A549 (cell line): Measurements from ENCODE around the gene MVP. TPM values are rescaled to one million over a fixed set of nuclear protein-coding genes. Genes with fewer than 3 reads are reported as not detected.

ENCODE experiments used
- ATAC-seq, 2 experiments: fragments of 200-7000 bp in 1 of 2; fragments of >200 bp in 1 of 2; cut with Nextera tagmentation in 1 of 2; cut with Tn5 transposase in 1 of 2; 3 replicates each; pipeline versions ENCODE4 v1.8.0 to v1.9.1; 2018 to 2020; ENCODE audit warnings: mild to moderate bottlenecking in 1 of 2, moderate library complexity in 1 of 2
- CTCF ChIA-PET: fragments of 300-600 bp; sonication (Branson Sonifier 250); formaldehyde crosslinking; extraction: SDS; loops from one replicate; lab custom pipeline; 2021; ENCODE audit warnings: antibody characterized with exemption, inconsistent platforms; lab: Yijun Ruan, JAX
- POLR2A ChIA-PET: fragments of 350-600 bp; formaldehyde crosslinking; extraction: SDS; loops from one replicate; lab custom pipeline; 2021; ENCODE audit warnings: antibody characterized with exemption, inconsistent platforms; lab: Yijun Ruan, JAX
- DNase-seq, 2 experiments: peaks; one replicate each; pipeline versions ENCODE4 v3.0.0 to v3.0.0-alpha.2; 2011 to 2016; ENCODE audit warnings: low read depth in 1 of 2, low spot score in 1 of 2
- FAIRE-seq: peaks from 2 replicates; lab custom pipeline; 2011; peaks lifted over from hg19 to GRCh38; lab: Jason Lieb, UNC
- H3K27ac ChIP-seq, 2 experiments: fragments of >200 bp; sonication (Bioruptor Twin); formaldehyde crosslinking; 3 replicates each; pipeline ENCODE4 v1.5.1; 2016 to 2017
- H3K4me1 ChIP-seq: fragments of >200 bp; sonication (Bioruptor Twin); formaldehyde crosslinking; 3 replicates; pipeline ENCODE4 v1.6.1; 2016
- H3K4me2 ChIP-seq: fragments of >200 bp; sonication (Bioruptor Twin); formaldehyde crosslinking; 3 replicates; pipeline ENCODE4 v1.6.1; 2016
- H3K4me3 ChIP-seq: fragments of >200 bp; sonication (Bioruptor Twin); formaldehyde crosslinking; 3 replicates; pipeline ENCODE4 v1.5.1; 2016
- H3K9me3 ChIP-seq: fragments of >200 bp; sonication (Bioruptor Twin); formaldehyde crosslinking; 3 replicates; pipeline ENCODE4 v1.6.1; 2016
- CBX2 ChIP-seq: fragments of 200-600 bp; sonication (generic); IDR thresholded peaks from 2 replicates; pipeline ENCODE4 v1.6.1; 2016; ENCODE audit warnings: low read depth, mild to moderate bottlenecking, borderline replicate concordance
- EP300 ChIP-seq, 2 experiments: fragments of >200 bp; sonication (Bioruptor Twin); formaldehyde crosslinking; IDR thresholded peaks; 2 replicates in 1 of 2; 3 replicates in 1 of 2; pipeline ENCODE4 v1.6.1; 2016 to 2017
- ESRRA ChIP-seq: fragments of 150-350 bp; IDR thresholded peaks from 2 replicates; pipeline ENCODE4 v1.6.1; 2014; ENCODE audit warnings: mild to moderate bottlenecking, low read length, borderline replicate concordance
- FOSB ChIP-seq: fragments of 250-450 bp; sonication (Bioruptor Pico); IDR thresholded peaks from 2 replicates; pipeline ENCODE4 v1.5.0; 2020; ENCODE audit warnings: mild to moderate bottlenecking, moderate library complexity
- HEYL ChIP-seq: fragments of 250-450 bp; sonication (Bioruptor Pico); IDR thresholded peaks from 2 replicates; pipeline ENCODE4 v1.8.0; 2021; ENCODE audit warnings: mild to moderate bottlenecking, moderate library complexity
- HOXA7 ChIP-seq: fragments of 250-450 bp; sonication (Bioruptor Pico); IDR thresholded peaks from 2 replicates; pipeline ENCODE4 v1.5.0; 2020; ENCODE audit warnings: mild to moderate bottlenecking, moderate library complexity
- HOXB5 ChIP-seq: fragments of 250-450 bp; sonication (Bioruptor Pico); IDR thresholded peaks from 2 replicates; pipeline ENCODE4 v1.5.0; 2020; ENCODE audit warnings: mild to moderate bottlenecking, moderate library complexity
- JUN ChIP-seq, 2 experiments: fragments of >200 bp; sonication (Bioruptor Twin); formaldehyde crosslinking; IDR thresholded peaks; 2 replicates in 1 of 2; 3 replicates in 1 of 2; pipeline ENCODE4 v1.6.1; 2016 to 2017
- KDM1A ChIP-seq: fragments of 200-600 bp; sonication (generic); IDR thresholded peaks from 2 replicates; pipeline ENCODE4 v1.6.1; 2016; ENCODE audit warnings: low read depth, mild to moderate bottlenecking
- KDM5A ChIP-seq: fragments of 200-600 bp; sonication (generic); IDR thresholded peaks from 2 replicates; pipeline ENCODE4 v1.6.1; 2016; ENCODE audit warnings: antibody characterized with exemption, mild to moderate bottlenecking
- MAFK ChIP-seq: fragments of 450-650 bp; IDR thresholded peaks from 2 replicates; pipeline ENCODE4 v1.6.1; 2014; ENCODE audit not compliant: partially characterized antibody
- NR3C1 ChIP-seq: fragments of >200 bp; sonication (Bioruptor Twin); formaldehyde crosslinking; IDR thresholded peaks from 3 replicates; pipeline ENCODE4 v1.6.1; 2017
- POLR2A ChIP-seq: IDR thresholded peaks from 2 replicates; pipeline ENCODE4 v1.6.1; 2012; ENCODE audit warnings: mild to moderate bottlenecking, low read length
- RAD21 ChIP-seq, 2 experiments: fragments of >200 bp in 1 of 2; sonication (Bioruptor Twin) in 1 of 2; formaldehyde crosslinking in 1 of 2; IDR thresholded peaks in 1 of 2; conservative IDR thresholded peaks in 1 of 2; 2 replicates in 1 of 2; 3 replicates in 1 of 2; pipeline ENCODE4 v1.6.1; 2012 to 2018; ENCODE audit warnings: inconsistent platforms in 1 of 2
- RFX5 ChIP-seq: fragments of 450-650 bp; IDR thresholded peaks from 2 replicates; pipeline ENCODE4 v1.7.1; 2014; ENCODE audit warnings: antibody characterized with exemption, mild to moderate bottlenecking, moderate library complexity
- SREBF2 ChIP-seq: fragments of 450-650 bp; IDR thresholded peaks from 2 replicates; pipeline ENCODE4 v1.6.1; 2014; ENCODE audit warnings: mild to moderate bottlenecking, moderate library complexity
- TFCP2L1 ChIP-seq: fragments of 250-450 bp; sonication (Bioruptor Pico); IDR thresholded peaks from 2 replicates; pipeline ENCODE4 v1.5.0; 2021; ENCODE audit warnings: mild to moderate bottlenecking
- TP53 ChIP-seq: fragments of 250-450 bp; sonication (Bioruptor Pico); IDR thresholded peaks from 2 replicates; pipeline ENCODE4 v1.5.0; 2021; ENCODE audit warnings: mild to moderate bottlenecking, moderate library complexity
- ZFP36 ChIP-seq: fragments of 450-650 bp; IDR thresholded peaks from 2 replicates; pipeline ENCODE4 v1.6.1; 2014; ENCODE audit warnings: borderline replicate concordance; ENCODE audit not compliant: partially characterized antibody
- ZNF302 ChIP-seq: fragments of 250-450 bp; sonication (Bioruptor Pico); IDR thresholded peaks from 2 replicates; pipeline ENCODE4 v1.9.0; 2021; ENCODE audit warnings: inconsistent platforms, mild to moderate bottlenecking, moderate library complexity
- WGBS: methylation state at CpG from one replicate; pipeline ENCODE4 v1.1.6; 2017; ENCODE audit errors: missing lambda C conversion rate; 5-methylcytosine and 5-hydroxymethylcytosine counted together
- polyA plus RNA-seq, 4 experiments: library from polyadenylated mRNA; depleted of rRNA in 3 of 4; stranded (reverse); fragments of >200 nt; fragmentation: RNase III in 1 of 4; extraction: RNeasy Plus Mini Kit Qiagen cat#74134 plus additional on column Dnase treatment in 1 of 4; gene quantifications; 2 replicates in 3 of 4; 3 replicates in 1 of 4; pipeline ENCODE4 v1.2.3, GENCODE V29; 2011 to 2017
- TF ChIP-seq, protein P1 (sequence below): fragments of >200 bp; sonication (Bioruptor Twin); formaldehyde crosslinking; IDR thresholded peaks from 3 replicates; pipeline ENCODE4 v1.5.1; 2016
- TF ChIP-seq, protein P2 (sequence below): fragments of >200 bp; sonication (Bioruptor Twin); formaldehyde crosslinking; IDR thresholded peaks from 3 replicates; pipeline ENCODE4 v1.6.1; 2016
- TF ChIP-seq, protein P3 (sequence below): IDR thresholded peaks from 2 replicates; pipeline ENCODE4 v1.6.1; 2012
- TF ChIP-seq, protein P4 (sequence below): fragments of 200-600 bp; sonication (generic); IDR thresholded peaks from 2 replicates; pipeline ENCODE4 v1.6.1; 2016; ENCODE audit warnings: antibody characterized with exemption, mild to moderate bottlenecking, moderate library complexity

The MVP gene
- polyA plus RNA-seq, 2 of the 4 experiments (the other 2 are of a cell fraction): 73.3 to 106 TPM

DNA sequence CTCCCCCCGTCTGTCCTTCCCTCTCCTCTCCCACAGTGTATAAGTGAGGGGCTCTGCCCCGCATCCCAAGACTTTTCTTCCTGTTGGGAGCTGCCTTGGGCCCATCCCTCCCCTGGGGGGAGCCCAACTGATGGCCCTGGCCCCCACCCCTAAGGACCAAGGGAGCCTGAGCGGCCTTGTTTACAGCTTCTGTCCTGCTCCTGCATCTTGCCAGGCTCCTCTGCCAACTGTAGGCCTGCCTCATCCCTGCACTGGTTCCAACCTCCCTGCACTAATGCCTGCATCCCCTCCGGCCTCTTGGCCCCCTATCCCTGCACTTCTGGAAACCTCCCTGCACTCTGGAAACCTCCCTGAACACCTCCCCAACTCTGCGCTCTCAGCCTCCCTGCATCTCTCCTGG, 5.7 kb upstream of the MVP start:
- H3K9me3 ChIP-seq: no peaks in the 10 kb centered on the region
- ATAC-seq: no peak
- peak overlapping the region in 1 of 2 experiments; percentile 98; a peak in 3 of 6 replicates for H3K27ac ChIP-seq
- POLR2A ChIA-PET: no interaction called here
- H3K4me3 ChIP-seq: no peak overlapping the region
- 94% methylated on average over 5 of the region's 5 CpGs for WGBS
- CTCF ChIA-PET: interaction anchor here (0.9 to 24.4 kb wide), 3 partner anchors 30 to 217 kb away, joined by 4 to 568 read pairs (median 8); no protein-coding TSS in a partner anchor
- FAIRE-seq: no peak
- DNase-seq: no peak
- H3K4me1 ChIP-seq: peaks cover 48% of the 10 kb centered on the region
- TF ChIP-seq HOXA7 (CRISPR knock-in tag) (no peak), NR3C1 (no peak), FOSB (CRISPR knock-in tag) (no peak)
- peak overlapping the region; percentile 97; the same call in 2 of the 3 replicates for H3K4me2 ChIP-seq

DNA sequence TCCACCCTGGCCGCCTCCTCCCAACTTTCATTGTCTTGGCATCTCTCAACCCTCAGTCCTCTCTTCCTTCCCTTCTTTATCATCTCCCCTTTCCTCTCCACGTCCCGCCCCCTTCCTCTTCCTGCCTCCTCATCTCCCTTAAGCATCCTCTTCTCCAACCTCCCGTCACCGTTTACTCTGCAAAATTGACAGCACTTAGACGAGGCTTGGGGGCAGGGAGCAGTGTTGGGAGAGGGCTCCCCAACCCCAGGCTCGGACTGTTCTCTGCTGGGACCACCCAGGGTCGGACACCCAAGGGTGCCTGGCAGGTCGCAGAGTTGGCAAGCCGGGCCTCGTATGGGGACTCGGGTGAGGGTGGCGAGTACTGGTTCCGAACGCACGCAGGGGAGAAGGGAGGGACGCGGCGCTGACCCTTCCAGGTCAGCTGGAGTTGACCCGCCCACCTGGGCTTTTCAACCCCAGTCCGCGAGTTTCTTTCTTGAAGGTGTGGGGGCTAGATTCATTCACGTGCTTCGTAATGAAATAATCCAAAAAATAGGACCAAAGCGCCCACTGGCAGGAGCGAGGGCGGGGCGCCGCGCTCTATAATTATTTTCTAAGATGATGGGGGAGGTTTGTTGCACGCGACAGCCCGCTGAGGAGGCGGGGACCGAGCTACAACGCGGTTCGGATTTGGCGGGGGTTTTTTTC, 5.1 kb upstream of the MVP start:
- ChIA-PET CTCF (interaction anchor here (0.5 to 24.4 kb wide), 23 partner anchors 8 to 267 kb away, joined by 3 to 568 read pairs (median 4); partner anchors contain the start of genes MAZ and TMEM219), POLR2A (interaction anchor here (0.6 to 2.1 kb wide), 7 partner anchors 8 to 866 kb away, joined by 3 to 14 read pairs (median 5); partner anchors contain the start of genes ALDOA, KIF22 and MAZ)
- WGBS: 26% methylated on average over 32 of the region's 39 CpGs
- ATAC-seq (no peak), DNase-seq (no peak), FAIRE-seq (no peak)
- Histone ChIP-seq H3K4me2 (peak overlapping the region; percentile 97), H3K4me3 (peak overlapping the region; percentile 92), H3K27ac (peak overlapping the region; percentile 98 to 99), H3K9me3 (no peaks in the 10 kb centered on the region), H3K4me1 (peaks cover 48% of the 10 kb centered on the region)
- no peak for TF ChIP-seq HOXA7 (CRISPR knock-in tag)
- TF ChIP-seq RAD21 (conservative IDR thresholded peaks at IDR 0.05 in 1 of 2, IDR thresholded peaks at IDR 0.05 in 1 of 2): no peak
- TF ChIP-seq EP300 (IDR thresholded peaks at IDR 0.05): no peak
- TF ChIP-seq CBX2: no peak
- no peak for TF ChIP-seq TFCP2L1 (CRISPR knock-in tag)
- TF ChIP-seq JUN (IDR thresholded peaks at IDR 0.05): no peak
- TF ChIP-seq TP53 (CRISPR knock-in tag): no peak
- TF ChIP-seq POLR2A: no peak
- TF ChIP-seq, protein P1, sequence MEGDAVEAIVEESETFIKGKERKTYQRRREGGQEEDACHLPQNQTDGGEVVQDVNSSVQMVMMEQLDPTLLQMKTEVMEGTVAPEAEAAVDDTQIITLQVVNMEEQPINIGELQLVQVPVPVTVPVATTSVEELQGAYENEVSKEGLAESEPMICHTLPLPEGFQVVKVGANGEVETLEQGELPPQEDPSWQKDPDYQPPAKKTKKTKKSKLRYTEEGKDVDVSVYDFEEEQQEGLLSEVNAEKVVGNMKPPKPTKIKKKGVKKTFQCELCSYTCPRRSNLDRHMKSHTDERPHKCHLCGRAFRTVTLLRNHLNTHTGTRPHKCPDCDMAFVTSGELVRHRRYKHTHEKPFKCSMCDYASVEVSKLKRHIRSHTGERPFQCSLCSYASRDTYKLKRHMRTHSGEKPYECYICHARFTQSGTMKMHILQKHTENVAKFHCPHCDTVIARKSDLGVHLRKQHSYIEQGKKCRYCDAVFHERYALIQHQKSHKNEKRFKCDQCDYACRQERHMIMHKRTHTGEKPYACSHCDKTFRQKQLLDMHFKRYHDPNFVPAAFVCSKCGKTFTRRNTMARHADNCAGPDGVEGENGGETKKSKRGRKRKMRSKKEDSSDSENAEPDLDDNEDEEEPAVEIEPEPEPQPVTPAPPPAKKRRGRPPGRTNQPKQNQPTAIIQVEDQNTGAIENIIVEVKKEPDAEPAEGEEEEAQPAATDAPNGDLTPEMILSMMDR: no peak
- no peak for TF ChIP-seq RFX5
- TF ChIP-seq ESRRA: no peak

DNA sequence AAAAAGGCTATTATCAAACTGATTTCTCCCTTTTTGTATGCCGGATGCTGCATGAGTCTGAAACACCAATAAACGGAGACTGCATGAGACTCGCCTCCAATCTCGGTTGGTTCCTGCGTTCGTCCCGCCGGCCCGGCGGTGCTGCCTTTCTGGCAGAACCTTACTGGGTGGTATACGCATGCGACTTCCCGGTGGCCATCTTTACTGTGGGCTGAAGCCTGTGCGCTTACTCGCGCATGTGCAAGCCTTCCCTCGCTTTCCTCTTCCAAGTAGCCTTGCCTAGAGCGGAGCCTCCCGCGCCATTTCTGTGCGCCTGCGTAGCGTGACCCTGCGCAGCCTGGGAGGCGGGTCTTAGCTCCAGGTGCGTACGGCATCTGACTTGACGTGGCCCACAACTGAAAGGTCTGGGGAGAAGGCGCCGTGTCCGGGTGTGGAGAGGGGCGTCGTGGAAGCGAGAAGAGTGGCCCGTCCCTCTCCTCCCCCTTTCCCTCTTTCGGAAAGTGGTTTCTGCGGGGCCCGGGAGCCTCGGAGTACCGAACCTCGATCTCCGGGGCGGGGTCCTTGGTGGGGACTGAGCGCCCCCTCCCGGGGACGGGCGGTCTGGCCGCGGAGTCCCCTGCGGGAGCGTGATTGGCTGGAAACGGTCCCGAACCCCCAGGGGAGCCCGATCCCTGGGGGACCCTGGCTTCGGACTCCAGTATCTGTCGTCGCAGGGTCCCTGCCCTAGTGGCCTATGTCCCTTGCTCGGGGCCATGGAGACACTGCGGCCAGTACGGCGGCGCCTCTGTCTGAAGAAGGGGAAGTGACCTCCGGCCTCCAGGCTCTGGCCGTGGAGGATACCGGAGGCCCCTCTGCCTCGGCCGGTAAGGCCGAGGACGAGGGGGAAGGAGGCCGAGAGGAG, 4.2 kb upstream of the MVP start, which contains the start of gene PAGR1:
Gene PAGR1, plus strand, starts transcription at position 360 of the 901 bp plus-strand sequence. Its CDS starts 374 bp downstream, at position 734.
- H3K4me2 ChIP-seq: peak within 1 kb of the TSS; percentile 97
- ATAC-seq: peak; percentile 49 to 72
- ChIA-PET CTCF (interaction anchor here (0.5 to 24.4 kb wide), 27 partner anchors 9 to 268 kb away, joined by 3 to 568 read pairs (median 4); partner anchors contain the start of genes ASPHD1, KIF22, MAZ and TMEM219), POLR2A (interaction anchor here (0.6 to 2.1 kb wide), 8 partner anchors 8 to 867 kb away, joined by 3 to 14 read pairs (median 5); partner anchors contain the start of genes ALDOA, KIF22 and MAZ)
- WGBS: 1% methylated on average over 44 of the region's 70 CpGs
- H3K27ac ChIP-seq: peak within 1 kb of the TSS; percentile 98 to 99
- FAIRE-seq: peak; percentile 84
- peak; percentile 95 to 100 for DNase-seq
- no peaks in the 10 kb centered on the region for H3K9me3 ChIP-seq
- H3K4me3 ChIP-seq: peak within 1 kb of the TSS; percentile 92
- H3K4me1 ChIP-seq: peaks cover 39% of the 10 kb centered on the region
- TF ChIP-seq MAFK: no peak
- 0 out of 2 replicates have a peak, but pooled peaks have one; percentile 30 for TF ChIP-seq KDM5A
- TF ChIP-seq, protein P2, sequence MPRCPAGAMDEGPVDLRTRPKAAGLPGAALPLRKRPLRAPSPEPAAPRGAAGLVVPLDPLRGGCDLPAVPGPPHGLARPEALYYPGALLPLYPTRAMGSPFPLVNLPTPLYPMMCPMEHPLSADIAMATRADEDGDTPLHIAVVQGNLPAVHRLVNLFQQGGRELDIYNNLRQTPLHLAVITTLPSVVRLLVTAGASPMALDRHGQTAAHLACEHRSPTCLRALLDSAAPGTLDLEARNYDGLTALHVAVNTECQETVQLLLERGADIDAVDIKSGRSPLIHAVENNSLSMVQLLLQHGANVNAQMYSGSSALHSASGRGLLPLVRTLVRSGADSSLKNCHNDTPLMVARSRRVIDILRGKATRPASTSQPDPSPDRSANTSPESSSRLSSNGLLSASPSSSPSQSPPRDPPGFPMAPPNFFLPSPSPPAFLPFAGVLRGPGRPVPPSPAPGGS: 0 out of 3 replicates have a peak, but pooled peaks have one; percentile 55
- TF ChIP-seq, protein P3, sequence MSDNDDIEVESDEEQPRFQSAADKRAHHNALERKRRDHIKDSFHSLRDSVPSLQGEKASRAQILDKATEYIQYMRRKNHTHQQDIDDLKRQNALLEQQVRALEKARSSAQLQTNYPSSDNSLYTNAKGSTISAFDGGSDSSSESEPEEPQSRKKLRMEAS: peak; percentile 93
- TF ChIP-seq SREBF2: no peak
- no peak for TF ChIP-seq ZNF302 (CRISPR knock-in tag)
- TF ChIP-seq, protein P4, sequence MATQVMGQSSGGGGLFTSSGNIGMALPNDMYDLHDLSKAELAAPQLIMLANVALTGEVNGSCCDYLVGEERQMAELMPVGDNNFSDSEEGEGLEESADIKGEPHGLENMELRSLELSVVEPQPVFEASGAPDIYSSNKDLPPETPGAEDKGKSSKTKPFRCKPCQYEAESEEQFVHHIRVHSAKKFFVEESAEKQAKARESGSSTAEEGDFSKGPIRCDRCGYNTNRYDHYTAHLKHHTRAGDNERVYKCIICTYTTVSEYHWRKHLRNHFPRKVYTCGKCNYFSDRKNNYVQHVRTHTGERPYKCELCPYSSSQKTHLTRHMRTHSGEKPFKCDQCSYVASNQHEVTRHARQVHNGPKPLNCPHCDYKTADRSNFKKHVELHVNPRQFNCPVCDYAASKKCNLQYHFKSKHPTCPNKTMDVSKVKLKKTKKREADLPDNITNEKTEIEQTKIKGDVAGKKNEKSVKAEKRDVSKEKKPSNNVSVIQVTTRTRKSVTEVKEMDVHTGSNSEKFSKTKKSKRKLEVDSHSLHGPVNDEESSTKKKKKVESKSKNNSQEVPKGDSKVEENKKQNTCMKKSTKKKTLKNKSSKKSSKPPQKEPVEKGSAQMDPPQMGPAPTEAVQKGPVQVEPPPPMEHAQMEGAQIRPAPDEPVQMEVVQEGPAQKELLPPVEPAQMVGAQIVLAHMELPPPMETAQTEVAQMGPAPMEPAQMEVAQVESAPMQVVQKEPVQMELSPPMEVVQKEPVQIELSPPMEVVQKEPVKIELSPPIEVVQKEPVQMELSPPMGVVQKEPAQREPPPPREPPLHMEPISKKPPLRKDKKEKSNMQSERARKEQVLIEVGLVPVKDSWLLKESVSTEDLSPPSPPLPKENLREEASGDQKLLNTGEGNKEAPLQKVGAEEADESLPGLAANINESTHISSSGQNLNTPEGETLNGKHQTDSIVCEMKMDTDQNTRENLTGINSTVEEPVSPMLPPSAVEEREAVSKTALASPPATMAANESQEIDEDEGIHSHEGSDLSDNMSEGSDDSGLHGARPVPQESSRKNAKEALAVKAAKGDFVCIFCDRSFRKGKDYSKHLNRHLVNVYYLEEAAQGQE: no peak
- no peak for TF ChIP-seq NR3C1
- no peak for TF ChIP-seq ZFP36
- no peak for TF ChIP-seq HEYL
- 0 out of 2 replicates have a peak, but pooled peaks have one; percentile 43 for TF ChIP-seq TFCP2L1 (CRISPR knock-in tag)
- TF ChIP-seq KDM1A: no peak
- peak; percentile 52; the same call in 1 of the 2 replicates for TF ChIP-seq HOXB5 (CRISPR knock-in tag)
